ENCODE data around the gene ROBO1.

DNA sequence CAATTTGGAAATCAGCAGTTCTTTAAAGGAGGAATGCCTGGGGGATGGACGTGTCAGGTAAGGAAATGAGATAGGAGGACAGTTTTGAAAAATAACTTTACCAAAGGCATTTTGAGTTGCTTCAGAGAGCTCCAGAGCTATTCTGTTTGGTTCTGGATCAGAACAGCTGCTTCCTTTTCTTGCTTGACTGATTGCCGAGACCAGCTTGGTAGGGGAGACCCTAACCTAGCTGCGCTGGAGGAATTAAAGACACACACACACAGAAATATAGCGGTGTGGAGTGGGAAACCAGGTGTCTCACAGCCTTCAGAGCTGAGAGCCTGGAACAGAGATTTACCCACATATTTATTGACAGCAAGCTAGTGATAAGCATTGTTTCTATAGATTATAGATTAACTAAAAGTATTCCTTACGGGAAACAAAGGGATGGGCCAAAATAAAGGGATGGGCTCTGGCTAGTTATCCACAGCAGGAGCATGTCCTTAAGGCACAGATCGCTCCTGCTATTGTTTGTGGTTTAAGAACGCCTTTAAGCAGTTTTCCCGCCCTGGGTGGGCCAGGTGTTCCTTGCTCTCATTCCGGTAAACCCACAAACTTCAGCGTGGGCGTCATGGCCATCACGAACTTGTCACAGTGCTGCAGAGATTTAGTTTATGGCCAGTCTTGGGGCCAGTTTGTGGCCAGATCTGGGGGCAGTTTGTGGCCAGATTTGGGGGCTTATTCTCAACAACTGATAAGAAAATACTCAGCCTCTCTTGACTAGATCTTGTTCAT lies 556.0 kb downstream of the ROBO1 start:
- TF ChIP-seq POLR2A (IDR thresholded peaks at IDR 0.05; ENCODE audit: low read length) (no peak), GATA1 (IDR thresholded peaks at IDR 0.05; ENCODE audit: low read depth, low read length) (no peak)
